DND-41 (cell line): ENCODE data around the gene DSPP.

Source experiments
- ATAC-seq: fragments of 200-7000 bp; cut with Tn5 transposase; 3 replicates; pipeline ENCODE4 v1.9.1; 2021; ENCODE audit warnings: low read depth; ENCODE audit not compliant: insufficient read depth
- DNase-seq: peaks from one replicate; pipeline ENCODE4 v3.0.0-alpha.2; 2020
- H2AFZ ChIP-seq: 2 replicates; pipeline ENCODE4 v1.6.0; 2012; ENCODE audit warnings: low read depth, low read length
- H3K27ac ChIP-seq: 2 replicates; pipeline ENCODE4 v1.5.1; 2012; ENCODE audit warnings: low read length, inconsistent platforms
- H3K27me3 ChIP-seq: fragments of 200-600 bp; sonication (generic); 2 replicates; pipeline ENCODE4 v1.6.0; 2012; ENCODE audit warnings: low read length, mild to moderate bottlenecking, inconsistent platforms; ENCODE audit not compliant: insufficient read depth, poor library complexity
- H3K36me3 ChIP-seq: 2 replicates; pipeline ENCODE4 v1.5.1; 2012; ENCODE audit warnings: low read length, inconsistent platforms; ENCODE audit not compliant: insufficient read depth
- H3K4me1 ChIP-seq: 2 replicates; pipeline ENCODE4 v1.5.1; 2012; ENCODE audit warnings: mild to moderate bottlenecking, low read length; ENCODE audit not compliant: insufficient read depth
- H3K4me2 ChIP-seq: 2 replicates; pipeline ENCODE4 v1.6.0; 2012; ENCODE audit warnings: mild to moderate bottlenecking, moderate library complexity, low read length, inconsistent platforms; ENCODE audit not compliant: insufficient read depth
- H3K4me3 ChIP-seq, 2 experiments: fragments of 200-600 bp in 1 of 2; shearing (Covaris generic) in 1 of 2; 2 replicates each; pipeline ENCODE4 v1.5.1; 2012 to 2016; ENCODE audit warnings: inconsistent platforms in 2 of 2, low read length in 2 of 2, mild to moderate bottlenecking in 2 of 2, low read depth in 1 of 2, moderate library complexity in 1 of 2
- H3K79me2 ChIP-seq: 2 replicates; pipeline ENCODE4 v1.6.0; 2012; ENCODE audit warnings: low read length, inconsistent platforms; ENCODE audit not compliant: insufficient read depth
- H3K9ac ChIP-seq: 2 replicates; pipeline ENCODE4 v1.6.0; 2012; ENCODE audit warnings: low read depth, mild to moderate bottlenecking, inconsistent platforms, low read length, moderate library complexity
- H3K9me3 ChIP-seq: 2 replicates; pipeline ENCODE4 v1.5.1; 2012; ENCODE audit warnings: low read length, moderate library complexity, mild to moderate bottlenecking, inconsistent platforms; ENCODE audit not compliant: insufficient read depth, severe bottlenecking
- H4K20me1 ChIP-seq: 2 replicates; pipeline ENCODE4 v1.6.0; 2012; ENCODE audit warnings: low read length; ENCODE audit not compliant: insufficient read depth
- CTCF ChIP-seq: IDR thresholded peaks from 2 replicates; pipeline ENCODE4 v1.5.1; 2012; ENCODE audit warnings: borderline replicate concordance, low read length, moderate library complexity, mild to moderate bottlenecking; ENCODE audit not compliant: poor library complexity, severe bottlenecking; ENCODE audit errors: extremely low read depth
- EZH2 ChIP-seq: IDR thresholded peaks from 3 replicates; pipeline ENCODE4 v1.6.1; 2012; ENCODE audit warnings: borderline replicate concordance, low read depth, mild to moderate bottlenecking, moderate library complexity, low read length, inconsistent platforms; ENCODE audit not compliant: severe bottlenecking

Gene DSPP

GRCh38 chr4:87580057-87580456, 28.3 kb upstream of the DSPP start:
- Histone ChIP-seq H3K4me3 (no peak overlapping the region), H3K79me2 (no peaks in the 10 kb centered on the region), H3K36me3 (no peaks in the 10 kb centered on the region), H3K27ac (no peak overlapping the region), H3K9ac (no peak overlapping the region), H3K9me3 (no peaks in the 10 kb centered on the region), H3K4me1 (no peaks in the 10 kb centered on the region), H3K27me3 (peaks cover 3% of the 10 kb centered on the region), H4K20me1 (no peaks in the 10 kb centered on the region), H2AFZ (no peak overlapping the region), H3K4me2 (no peak overlapping the region)
- DNase-seq: no peak
- TF ChIP-seq EZH2 (no peak), CTCF (no peak)
- ATAC-seq: no peak; the same call in 2 of the 3 replicates

GRCh38 chr4:87584222-87584908, 24.0 kb upstream of the DSPP start:
- Histone ChIP-seq H3K9me3 (no peaks in the 10 kb centered on the region), H3K79me2 (no peaks in the 10 kb centered on the region), H3K4me1 (no peaks in the 10 kb centered on the region), H2AFZ (no peak overlapping the region), H3K27me3 (no peaks in the 10 kb centered on the region), H3K27ac (no peak overlapping the region), H3K36me3 (no peaks in the 10 kb centered on the region), H3K9ac (no peak overlapping the region), H3K4me2 (no peak overlapping the region), H3K4me3 (no peak overlapping the region), H4K20me1 (no peaks in the 10 kb centered on the region)
- TF ChIP-seq EZH2: no peak
- no peak for TF ChIP-seq CTCF
- ATAC-seq (no peak), DNase-seq (no peak)

- no peaks in the 10 kb centered on the region for H3K4me1 ChIP-seq
- H3K9me3 ChIP-seq: no peaks in the 10 kb centered on the region
- H3K4me2 ChIP-seq: no peak overlapping the region
- no peak for TF ChIP-seq CTCF
- TF ChIP-seq EZH2: no peak
- no peak overlapping the region for H3K4me3 ChIP-seq
- H3K27me3 ChIP-seq: no peaks in the 10 kb centered on the region
- H4K20me1 ChIP-seq: no peaks in the 10 kb centered on the region
- H3K9ac ChIP-seq: no peak overlapping the region
- no peaks in the 10 kb centered on the region for H3K79me2 ChIP-seq
- DNase-seq: no peak
- no peak overlapping the region for H2AFZ ChIP-seq
- ATAC-seq: no peak
- H3K36me3 ChIP-seq: no peaks in the 10 kb centered on the region
- no peak overlapping the region for H3K27ac ChIP-seq
Observed at GRCh38 chr4:87589531-87589930, 18.8 kb upstream of the DSPP start.

GRCh38 chr4:87592124-87592523, 16.2 kb upstream of the DSPP start:
- Histone ChIP-seq H3K4me1 (no peaks in the 10 kb centered on the region), H3K36me3 (no peaks in the 10 kb centered on the region), H2AFZ (no peak overlapping the region), H3K4me3 (no peak overlapping the region), H3K4me2 (no peak overlapping the region), H3K27me3 (no peaks in the 10 kb centered on the region), H4K20me1 (no peaks in the 10 kb centered on the region), H3K79me2 (no peaks in the 10 kb centered on the region), H3K9ac (no peak overlapping the region), H3K27ac (no peak overlapping the region), H3K9me3 (no peaks in the 10 kb centered on the region)
- ATAC-seq (no peak), DNase-seq (no peak)
- TF ChIP-seq EZH2 (no peak), CTCF (no peak)
